HG03469 (cell line): Measurements from ENCODE around the gene GPR180.
A peak's percentile ranks its signal among the peaks of the same experiment; 100 is the strongest.
"Not testable (repeated sequence)": the region's sequence is repeated elsewhere in the genome, so short reads cannot be mapped to it uniquely, and the experiment has no call there.

Source experiments
- ATAC-seq: cut with Tn5 transposase; IDR thresholded peaks from one replicate; pipeline ENCODE4 v1.9.1; 2021; ENCODE audit warnings: mild to moderate bottlenecking, moderate library complexity, moderate number of reproducible peaks; ENCODE audit not compliant: unreplicated experiment

Gene GPR180

DNA sequence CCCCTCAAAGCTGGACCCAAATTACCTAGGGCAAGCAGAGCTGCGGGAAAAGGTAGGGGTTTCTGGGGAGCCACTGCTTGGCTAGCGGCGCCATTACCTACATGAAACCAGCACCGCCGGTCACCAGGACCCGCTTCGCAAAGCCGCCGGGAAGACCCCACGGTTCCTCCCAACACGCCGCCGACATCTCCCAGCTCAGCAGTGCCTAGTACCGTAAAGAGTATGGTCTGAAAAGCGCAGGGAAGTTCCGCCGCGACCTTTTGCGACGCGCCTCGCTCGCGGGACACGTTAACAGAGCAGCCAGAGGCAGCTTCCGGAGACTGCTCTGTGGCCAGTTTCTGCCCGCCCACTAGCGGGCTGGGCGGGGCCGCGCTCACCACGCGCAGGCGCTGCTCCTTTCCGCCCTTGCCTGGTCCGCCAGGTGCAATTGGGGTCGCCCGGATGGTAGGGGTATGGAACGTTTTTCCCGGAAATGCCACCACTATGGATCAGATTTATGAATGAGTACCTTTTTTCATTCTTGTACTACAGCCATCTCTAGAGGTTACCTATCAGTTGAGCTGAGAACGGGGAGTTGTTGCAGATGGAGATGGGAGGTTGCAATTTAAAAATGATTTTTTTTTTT, 5.6 kb upstream of the GPR180 start, which contains the start of gene TGDS:
TSS of gene TGDS (minus strand) at position 203 of the 625 bp plus-strand sequence. CDS start at position 187, 16 bp downstream.
- peak; percentile 94 for ATAC-seq

DNA sequence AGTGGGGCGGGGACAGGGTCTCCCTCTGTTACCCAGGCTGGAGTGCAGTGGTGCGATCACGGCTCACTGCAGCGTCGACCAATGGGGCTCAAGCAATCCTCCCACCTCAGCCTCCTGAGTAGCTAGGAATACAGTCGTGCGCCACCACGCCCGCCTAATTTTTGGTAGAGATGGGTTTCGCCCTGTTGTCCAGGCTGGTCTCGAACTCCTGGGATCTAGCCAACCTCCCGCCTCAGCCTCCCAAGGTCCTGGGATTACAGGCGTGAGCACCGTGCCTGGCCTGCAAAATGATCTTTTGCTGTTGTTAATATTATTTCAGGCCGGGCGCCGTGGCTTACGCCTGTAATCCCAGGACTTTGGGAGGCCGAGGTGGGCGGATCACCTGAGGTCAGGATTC, 5.1 kb upstream of the GPR180 start:
- ATAC-seq = no peak

DNA sequence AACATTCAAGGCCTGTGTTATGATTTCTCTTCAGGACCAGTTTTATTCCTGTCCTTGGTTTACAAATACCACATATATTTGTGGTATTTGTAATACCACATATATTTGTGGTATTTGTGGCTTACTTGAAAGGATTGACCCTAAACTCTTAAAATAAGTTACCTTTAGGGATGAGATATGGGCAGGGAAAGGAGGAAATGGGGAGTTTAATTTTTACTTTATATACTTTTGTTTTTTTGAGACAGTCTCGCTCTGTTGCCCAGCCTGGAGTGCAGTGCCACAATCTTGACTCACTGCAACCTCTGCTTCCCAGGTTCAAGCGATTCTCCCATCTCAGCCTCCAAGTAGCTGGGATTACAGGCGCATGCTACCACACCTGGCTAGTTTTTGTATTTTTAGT, 3.4 kb upstream of the GPR180 start:
- no peak for ATAC-seq

DNA sequence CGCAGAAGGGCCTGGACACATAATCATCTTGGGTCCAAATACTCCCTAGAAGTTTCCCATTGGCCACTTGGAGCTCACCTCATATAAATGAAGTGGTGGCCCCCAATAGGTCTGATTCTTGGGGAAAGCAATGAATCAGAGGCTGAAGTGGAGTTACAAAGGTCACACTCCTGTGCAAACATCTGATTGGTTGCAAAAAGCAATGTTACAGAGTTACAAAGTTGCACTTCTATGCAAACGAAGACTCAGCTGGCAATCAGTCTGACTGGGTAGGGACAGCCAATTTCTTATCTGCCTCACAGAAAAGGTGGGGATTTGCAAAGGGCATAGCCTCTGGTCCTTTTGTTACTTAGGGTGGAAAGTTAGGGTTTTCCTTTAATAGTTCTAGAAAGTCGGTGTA, 1.8 kb upstream of the GPR180 start:
- no peak for ATAC-seq

DNA sequence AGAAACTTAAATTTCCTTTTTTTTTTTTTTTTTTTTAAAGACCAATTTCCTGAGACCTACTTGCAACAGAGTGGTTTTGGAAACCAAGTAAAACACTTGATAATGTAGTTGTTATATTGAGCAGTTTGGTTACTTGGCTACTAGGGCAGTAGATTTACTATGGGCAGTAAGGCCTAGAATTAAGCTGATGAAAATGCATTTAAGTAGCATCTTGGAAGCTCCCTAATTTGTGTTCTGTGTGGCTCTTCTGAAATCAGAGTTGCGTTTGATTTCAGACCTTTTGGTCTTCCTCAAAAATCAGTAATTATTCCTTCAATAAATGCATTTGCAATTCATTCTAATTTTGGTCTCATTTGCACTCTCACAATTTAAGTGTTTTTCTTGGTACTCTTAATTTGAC, 810 bp downstream of the GPR180 start:
- ATAC-seq = no peak

DNA sequence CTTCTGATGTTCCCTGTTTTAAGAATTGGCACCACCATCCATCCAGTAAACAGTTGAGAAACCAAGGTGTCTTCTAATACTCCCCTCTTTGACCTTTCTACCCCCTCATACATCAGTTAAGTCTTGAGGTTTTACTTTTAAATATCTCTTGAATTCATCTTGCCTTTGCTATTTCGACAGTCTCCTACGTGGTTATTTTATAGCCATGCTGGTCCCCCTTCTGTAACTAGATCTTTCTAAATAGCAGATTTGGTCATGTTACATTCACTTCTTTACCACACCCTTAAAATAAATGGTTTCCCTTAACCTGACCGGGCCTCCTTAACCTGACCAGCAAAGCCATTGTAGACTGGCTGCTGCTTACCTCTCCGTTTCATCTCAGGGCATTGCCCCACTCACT, 5.4 kb downstream of the GPR180 start:
- ATAC-seq = no peak

DNA sequence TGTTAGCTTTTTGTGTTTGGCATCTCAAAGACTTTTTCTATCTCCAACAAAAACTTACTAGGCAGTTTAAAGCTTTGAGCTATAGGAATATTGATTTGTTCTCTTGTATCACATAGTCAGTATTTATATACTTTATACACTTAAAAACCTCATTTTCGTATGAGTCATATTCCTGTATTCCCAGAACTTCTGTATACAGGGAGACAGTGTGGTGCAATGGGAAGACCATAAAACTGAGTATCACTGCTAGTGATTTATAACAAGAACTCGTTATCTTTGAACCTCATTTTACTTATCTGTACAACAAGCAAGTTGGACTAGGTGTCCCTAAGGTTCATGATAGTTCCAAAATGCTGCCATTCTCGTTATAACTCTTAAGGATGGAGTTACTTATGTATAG, 6.3 kb downstream of the GPR180 start:
- no peak for ATAC-seq

DNA sequence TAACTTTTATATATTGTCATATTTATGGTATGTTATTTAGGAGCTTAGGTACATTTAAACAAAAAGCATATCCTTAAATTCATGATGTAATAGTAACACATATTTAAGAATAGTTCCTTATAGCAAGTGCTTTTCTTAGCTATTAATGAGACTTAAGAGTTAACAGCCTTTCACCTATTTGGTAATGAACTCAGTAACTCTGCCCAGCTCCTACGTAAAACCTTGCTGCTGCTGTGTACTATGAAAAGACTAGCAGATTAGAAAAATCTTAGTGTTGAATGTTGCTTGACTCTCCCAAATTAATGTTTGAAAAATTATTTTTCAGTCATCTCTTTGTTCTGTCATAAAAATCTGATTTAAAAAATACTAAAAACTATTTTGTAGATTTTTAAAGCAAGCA, 6.9 kb downstream of the GPR180 start:
- no peak for ATAC-seq

DNA sequence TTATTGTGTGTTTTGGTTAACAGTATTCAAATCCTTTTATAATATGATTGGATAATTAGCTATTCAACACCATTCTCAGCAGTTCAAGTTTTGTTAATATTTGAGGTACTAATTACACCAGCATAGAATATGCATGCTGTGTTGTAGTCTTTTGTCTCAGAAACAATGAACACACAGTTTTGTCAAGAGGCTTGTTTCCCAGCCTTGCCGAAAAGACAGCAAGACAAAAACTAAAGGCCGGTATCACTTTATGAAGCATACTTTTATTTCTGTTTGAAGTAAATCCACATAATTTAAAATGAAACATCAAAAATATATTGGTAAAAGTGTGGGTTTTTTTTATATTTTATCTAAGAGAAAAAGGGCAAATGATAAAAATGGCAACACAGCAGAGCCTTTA, 7.5 kb downstream of the GPR180 start:
- ATAC-seq = no peak

DNA sequence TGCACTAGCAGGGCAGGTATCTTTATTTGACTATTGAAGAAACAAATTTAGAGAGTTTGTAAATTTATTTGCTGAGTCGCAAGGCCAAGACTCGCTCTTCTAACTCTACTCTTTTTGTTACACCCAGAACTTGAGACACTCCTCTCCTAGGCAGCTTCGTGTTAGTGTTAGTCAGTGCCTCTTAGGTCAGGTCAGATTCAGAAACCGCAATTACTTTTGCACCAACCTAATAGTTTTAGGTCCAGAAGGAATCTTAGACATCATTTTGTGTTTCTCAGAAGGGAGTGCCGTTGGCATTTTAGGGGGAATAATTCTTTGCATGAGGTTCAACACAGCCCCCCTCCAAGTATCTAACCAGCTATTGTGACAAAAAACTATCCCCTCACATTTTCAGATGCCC, 8.8 kb downstream of the GPR180 start:
- no peak for ATAC-seq

DNA sequence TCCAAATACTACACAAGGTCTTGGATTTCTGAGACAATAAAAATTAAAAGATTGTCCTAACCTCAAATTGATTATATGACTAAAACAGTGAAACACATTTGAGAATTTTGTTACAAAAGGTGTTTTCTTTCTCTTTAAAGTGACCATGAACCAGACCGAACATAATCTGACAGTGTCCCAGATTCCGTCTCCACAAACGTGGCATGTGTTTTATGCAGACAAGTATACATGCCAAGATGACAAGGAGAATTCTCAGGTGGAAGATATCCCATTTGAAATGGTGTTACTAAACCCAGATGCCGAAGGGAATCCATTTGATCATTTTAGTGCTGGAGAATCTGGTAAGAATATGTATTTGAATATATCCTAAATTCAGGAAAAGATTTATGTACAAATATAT, 10.4 kb downstream of the GPR180 start:
- ATAC-seq = no peak

DNA sequence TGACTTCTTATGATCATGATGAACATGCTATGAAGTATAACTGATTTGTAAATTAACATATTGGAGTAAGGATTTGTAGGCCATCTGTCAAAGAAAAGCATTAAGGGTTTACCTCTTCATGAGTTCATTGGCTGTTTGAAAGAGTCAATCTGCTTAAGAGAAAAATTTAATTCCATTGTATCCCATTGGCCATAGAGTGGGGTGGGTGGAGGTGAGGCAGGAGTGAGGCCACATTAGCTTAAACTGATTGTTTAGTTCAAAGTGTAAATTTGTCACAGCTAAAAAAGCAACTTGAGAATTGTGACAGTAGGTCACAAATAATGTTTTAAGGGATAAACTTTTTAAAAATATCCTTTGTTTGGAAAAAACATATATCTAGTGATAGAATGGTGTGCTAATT, 11.4 kb downstream of the GPR180 start:
- ATAC-seq = no peak

DNA sequence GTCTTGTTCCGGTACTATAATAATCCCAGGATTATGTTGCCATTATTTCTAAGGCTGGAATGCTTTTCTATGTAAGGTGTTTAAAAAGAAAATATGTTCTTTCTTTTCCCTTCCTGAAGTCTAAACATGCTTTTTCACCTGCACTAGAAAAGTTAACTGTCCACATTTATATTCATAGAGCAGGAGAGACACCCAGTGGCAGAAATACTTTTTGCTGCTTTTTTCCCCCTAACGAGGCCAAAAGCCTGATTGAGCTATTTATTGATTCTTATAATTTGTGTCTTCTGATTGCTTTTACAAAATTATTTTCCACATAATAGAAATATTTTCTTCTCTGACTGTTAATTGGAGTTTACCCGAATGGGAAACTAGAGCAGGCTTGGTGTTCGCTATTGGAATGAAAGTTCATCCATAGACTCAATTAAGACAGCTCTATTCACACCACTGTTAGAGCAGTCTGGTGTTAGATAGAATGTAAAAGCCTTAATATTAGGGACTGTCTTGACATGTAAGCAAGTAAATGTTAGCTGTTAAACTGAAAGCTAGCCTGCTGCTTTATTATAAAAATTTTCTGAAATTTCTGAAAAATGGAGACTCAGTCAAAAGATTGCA, 15.8 kb downstream of the GPR180 start:
- ATAC-seq = peak; percentile 41

DNA sequence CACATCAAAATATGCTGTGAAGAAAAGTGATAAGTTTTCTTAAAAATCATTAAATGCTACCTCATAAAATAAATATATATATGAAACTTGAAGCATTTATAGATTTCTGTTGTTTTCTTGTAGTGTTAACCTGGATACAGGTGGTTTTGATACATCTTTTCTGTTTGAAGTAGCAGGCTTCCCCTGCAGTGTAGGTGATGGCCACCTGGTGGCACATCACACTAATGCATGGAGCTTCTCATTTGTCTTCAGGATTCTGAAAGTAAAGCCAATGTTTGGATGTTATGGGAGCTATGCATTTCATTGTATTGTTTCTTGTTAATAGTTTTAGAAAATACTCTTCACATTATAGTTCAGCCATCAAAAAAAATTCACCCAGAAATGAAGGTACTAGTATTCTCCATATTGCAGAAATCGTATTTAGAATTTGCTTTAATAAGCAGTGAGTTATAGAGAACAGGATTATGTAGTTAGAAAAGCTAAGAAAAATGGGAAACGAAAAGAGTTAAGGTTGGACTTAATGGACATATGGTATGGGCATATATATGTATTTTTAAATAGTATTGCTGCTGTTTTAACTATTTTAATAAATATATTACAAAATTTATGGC, 18.7 kb downstream of the GPR180 start:
- peak; percentile 86 for ATAC-seq

DNA sequence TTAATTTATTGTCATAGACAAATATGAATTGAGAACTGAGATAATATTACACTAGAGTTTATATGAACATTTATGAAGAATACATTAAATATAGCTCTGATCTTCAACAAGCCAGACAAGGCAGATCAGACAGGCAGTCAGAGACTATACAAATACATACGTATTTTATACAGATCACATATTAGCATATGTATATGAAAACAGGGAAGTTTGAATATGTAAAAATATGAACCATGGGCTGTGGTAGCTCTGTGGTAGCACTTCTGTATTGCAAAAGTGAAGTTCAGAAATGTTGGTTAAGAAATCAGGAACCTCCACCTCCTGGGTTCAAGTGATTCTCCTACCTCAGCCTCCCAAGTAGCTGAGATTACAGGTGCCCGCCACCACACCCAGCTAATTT, 20.7 kb downstream of the GPR180 start:
- ATAC-seq = no peak

DNA sequence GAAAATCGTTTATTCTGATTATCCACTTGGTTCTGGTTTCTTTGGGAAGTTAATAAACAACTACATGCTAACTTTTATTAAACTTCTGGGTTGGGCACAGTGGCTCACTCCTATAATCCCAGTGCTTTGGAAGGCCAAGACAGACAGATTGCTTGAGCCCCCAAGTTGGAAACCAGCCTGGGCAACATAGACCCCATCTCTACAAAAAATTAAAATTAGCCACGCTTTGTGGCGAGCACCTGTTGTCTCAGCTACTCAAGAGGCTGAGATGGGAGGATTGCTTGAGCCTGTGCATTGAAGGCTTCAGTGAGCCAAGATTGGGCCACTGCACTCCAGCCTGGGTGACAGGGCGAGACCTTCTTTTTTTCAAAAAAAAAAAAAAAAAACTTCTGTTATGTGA, 21.7 kb downstream of the GPR180 start:
- no peak for ATAC-seq

DNA sequence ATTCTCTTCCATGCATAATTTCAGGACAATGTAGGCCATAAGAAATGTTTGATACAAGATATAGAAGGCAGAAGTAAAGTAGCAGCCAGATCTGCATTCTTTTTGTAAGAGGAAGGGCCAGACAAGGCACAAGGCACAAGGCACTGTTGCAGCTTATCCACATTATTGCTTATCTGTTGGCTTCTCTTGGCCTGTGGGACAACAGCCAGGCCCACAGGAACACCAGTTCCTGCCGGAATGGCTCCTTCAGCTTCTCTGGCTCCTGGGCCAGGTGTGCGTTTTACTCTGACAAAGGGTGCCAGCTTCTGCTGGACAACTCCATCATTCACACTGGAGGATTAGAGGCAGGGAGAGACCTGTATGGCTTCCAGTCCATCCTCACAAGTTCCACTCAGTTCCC, 29.2 kb downstream of the GPR180 start:
- ATAC-seq = no peak

DNA sequence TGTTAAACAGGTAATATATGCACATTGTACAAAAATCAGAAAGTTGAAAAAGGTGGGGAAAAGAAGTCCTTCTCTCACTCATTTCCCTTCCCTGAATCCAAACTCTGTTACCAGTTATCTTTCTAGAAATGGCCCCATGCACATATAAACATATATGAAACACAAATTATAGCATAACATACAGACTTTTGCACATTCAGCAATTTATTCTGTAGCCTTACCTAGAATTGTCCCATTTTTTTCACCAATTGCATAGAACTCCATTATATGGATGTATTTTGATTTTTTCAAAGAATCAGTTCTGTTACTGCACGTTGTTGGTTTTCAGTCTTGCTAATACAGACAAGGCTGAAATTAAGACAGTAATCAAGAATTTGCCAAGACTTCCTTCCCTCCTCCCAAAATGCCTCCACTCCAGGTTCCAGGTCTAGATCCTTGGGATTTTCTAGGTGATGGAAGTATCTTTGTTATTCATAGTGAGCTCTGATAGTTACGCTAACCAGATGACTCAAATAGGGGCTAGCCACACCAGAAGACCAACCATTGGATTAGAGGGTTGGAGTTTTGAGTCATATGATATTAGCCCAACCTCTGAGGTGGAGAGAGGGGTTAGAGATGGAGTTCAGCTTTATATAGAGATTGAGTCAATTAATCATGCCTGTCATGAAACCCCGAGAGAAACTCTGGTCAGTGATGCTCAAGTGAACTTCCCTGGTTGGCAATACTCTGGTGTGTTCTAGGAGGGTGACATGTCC, 30.7 kb downstream of the GPR180 start:
- ATAC-seq = no peak

DNA sequence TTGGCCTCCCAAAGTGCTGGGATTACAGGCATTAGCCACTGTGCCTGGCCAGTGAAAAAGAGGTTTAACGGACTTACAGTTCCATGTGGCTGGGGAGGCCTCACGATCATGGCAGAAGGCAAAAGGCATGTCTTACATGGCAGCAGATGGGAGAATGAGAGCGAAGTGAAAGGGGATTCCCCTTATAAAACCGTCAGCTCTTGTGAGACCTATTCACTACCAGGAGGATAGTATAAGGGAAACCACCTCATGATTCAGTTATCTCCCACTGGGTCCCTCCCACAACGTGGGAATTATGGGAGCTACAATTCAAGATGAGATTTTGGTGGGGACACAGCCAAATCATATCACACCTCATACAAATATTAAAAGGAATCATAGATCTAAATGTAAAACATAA, 34.4 kb downstream of the GPR180 start:
- not testable (repeated sequence) for ATAC-seq

DNA sequence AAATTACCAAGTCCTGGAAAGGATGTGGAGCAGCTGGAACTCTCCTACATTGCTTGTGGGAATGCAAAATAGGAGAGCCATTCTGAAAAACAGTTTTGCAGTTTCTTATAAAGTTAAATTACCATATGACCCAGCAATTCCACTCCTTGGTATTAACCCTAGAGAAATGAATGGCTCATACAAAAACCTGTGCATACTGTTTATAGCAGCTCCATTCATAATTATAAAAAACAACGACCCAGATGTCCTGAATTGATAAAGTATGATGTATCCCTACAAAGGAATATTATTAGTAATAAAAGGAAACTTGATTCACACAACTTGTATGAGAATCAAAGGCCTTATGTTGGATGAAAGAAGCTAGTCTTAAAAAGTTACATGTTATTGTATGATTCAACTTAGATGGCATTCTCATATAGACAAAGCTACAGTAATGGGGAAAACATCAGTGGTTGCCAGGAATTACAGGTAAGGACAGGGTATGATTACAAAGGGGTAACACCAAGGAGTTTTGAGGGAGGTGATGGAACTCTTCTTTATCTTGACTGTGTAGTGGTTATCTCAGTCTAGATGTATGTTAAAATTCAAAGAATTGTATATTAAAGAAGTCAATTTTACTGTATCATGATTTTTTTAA, 35.4 kb downstream of the GPR180 start:
- no peak for ATAC-seq

DNA sequence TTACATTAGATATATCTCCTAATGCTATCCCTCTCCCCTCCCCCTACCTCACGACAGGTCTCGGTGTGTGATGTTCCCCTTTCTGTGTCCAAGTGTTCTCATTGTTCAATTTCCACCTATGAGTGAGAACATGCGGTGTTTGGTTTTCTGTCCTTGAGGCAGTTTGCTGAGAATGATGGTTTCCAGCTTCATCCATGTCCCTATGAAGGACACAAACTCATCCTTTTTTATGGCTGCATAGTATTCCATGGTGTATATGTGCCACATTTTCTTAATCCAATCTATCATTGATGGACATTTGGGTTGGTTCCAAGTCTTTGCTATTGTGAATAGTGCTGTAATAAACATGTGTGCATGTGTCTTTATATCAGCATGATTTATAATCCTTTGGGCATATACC, 36.0 kb downstream of the GPR180 start:
- ATAC-seq = not testable (repeated sequence)
